HG03066 (cell line): ENCODE results near the gene INPP5J.
A peak's percentile ranks its signal among the peaks of the same experiment; 100 is the strongest.
"Not testable (repeated sequence)": the region's sequence is repeated elsewhere in the genome, so short reads cannot be mapped to it uniquely, and the experiment has no call there.

Source experiments
- ATAC-seq: cut with Tn5 transposase; IDR thresholded peaks from one replicate; pipeline ENCODE4 v1.9.1; 2021; ENCODE audit warnings: low read depth; ENCODE audit not compliant: unreplicated experiment

INPP5J gene

GRCh38 chr22:31122532-31123291 is at the start of gene INPP5J:
Gene INPP5J (plus strand): TSS chr22:31122966. CDS start chr22:31123015, 49 bp downstream.
- ATAC-seq = no peak

GRCh38 chr22:31073125-31073524 is 49.6 kb upstream of the INPP5J start:
- ATAC-seq = not testable (repeated sequence)

- ATAC-seq = not testable (repeated sequence)
These were observed 49.1 kb upstream of the INPP5J start for GRCh38 chr22:31073545-31074145.

- no peak for ATAC-seq
These were observed 46.8 kb upstream of the INPP5J start for GRCh38 chr22:31075961-31076360.

- ATAC-seq = no peak
These were observed 45.1 kb upstream of the INPP5J start for GRCh38 chr22:31077681-31078080.

GRCh38 chr22:31078389-31078788 is 44.4 kb upstream of the INPP5J start:
- not testable (repeated sequence) for ATAC-seq

GRCh38 chr22:31079095-31079642 is 43.6 kb upstream of the INPP5J start:
- ATAC-seq = no peak

GRCh38 chr22:31080164-31080847 is 42.5 kb upstream of the INPP5J start:
- no peak for ATAC-seq

- peak; percentile 56 for ATAC-seq
These were observed 41.7 kb upstream of the INPP5J start, which contains the start of gene SMTN for GRCh38 chr22:31080848-31081649. Gene SMTN (plus strand): TSS chr22:31081318. CDS start chr22:31083259, 1,941 bp downstream.

GRCh38 chr22:31081963-31082605 is 40.7 kb upstream of the INPP5J start:
- ATAC-seq = no peak

GRCh38 chr22:31082606-31083376 is 40.0 kb upstream of the INPP5J start:
- ATAC-seq = no peak

- no peak for ATAC-seq
These were observed 39.4 kb upstream of the INPP5J start for GRCh38 chr22:31083377-31083768.

- ATAC-seq = no peak
These were observed 38.6 kb upstream of the INPP5J start for GRCh38 chr22:31083923-31084810.

GRCh38 chr22:31084811-31085492 is 37.8 kb upstream of the INPP5J start:
- ATAC-seq = peak; percentile 55

GRCh38 chr22:31085493-31085824 is 37.3 kb upstream of the INPP5J start:
- no peak for ATAC-seq

GRCh38 chr22:31085928-31086327 is 36.8 kb upstream of the INPP5J start:
- ATAC-seq = no peak

GRCh38 chr22:31086703-31087330 is 35.9 kb upstream of the INPP5J start:
- no peak for ATAC-seq
